ENCODE results near the gene SOWAHC.

DNA sequence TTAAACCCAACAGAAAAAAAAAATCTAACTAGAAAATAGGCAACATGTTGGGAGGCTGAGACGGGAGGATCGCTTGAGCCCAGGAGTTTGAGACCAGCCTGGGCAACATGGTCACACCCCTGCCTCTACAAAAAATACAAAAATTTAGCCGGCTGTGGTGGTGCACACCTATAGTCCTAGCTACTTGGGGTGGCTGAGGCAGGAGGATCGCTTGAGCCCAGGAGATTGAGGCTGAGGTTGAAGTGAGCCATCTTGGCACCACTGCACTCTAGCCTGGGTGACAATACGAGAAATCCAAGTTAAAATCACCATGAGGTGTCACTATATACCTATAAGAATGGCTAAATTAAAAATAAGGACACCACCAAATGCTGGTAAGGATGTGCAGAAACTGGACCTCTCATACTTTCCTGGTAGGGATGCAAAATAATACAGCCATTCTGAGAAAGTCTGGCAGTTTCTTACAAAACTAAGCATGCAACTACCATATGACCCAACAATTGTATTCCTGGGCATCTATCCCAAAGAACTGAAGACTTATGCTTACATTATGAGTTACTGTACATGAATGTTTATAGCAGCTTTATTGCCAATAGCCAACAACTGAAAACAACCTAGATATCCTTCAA is 2.6 kb upstream of the SOWAHC start:
- TF ChIP-seq, protein P1, sequence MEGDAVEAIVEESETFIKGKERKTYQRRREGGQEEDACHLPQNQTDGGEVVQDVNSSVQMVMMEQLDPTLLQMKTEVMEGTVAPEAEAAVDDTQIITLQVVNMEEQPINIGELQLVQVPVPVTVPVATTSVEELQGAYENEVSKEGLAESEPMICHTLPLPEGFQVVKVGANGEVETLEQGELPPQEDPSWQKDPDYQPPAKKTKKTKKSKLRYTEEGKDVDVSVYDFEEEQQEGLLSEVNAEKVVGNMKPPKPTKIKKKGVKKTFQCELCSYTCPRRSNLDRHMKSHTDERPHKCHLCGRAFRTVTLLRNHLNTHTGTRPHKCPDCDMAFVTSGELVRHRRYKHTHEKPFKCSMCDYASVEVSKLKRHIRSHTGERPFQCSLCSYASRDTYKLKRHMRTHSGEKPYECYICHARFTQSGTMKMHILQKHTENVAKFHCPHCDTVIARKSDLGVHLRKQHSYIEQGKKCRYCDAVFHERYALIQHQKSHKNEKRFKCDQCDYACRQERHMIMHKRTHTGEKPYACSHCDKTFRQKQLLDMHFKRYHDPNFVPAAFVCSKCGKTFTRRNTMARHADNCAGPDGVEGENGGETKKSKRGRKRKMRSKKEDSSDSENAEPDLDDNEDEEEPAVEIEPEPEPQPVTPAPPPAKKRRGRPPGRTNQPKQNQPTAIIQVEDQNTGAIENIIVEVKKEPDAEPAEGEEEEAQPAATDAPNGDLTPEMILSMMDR (IDR thresholded peaks at IDR 0.05) = peak in 1 of 5 experiments; percentile 14
- TF ChIP-seq EP300 (IDR thresholded peaks at IDR 0.05; ENCODE audit: low read depth) (no peak), POLR2A (IDR thresholded peaks at IDR 0.05) (no peak)
